GM20431 (cell line): ENCODE data around the gene MAGI3.
"Not testable (repeated sequence)": the region's sequence is repeated elsewhere in the genome, so short reads cannot be mapped to it uniquely, and the experiment has no call there.

ENCODE experiments used
- in situ Hi-C: fragments of 300-500 bp; cut with MseI, MboI; formaldehyde crosslinking; loops from one replicate; pipeline ENCODE4 v1.15.0; 2020; ENCODE audit warnings: low sequenced_read_pairs; ENCODE audit not compliant: unreplicated experiment

MAGI3 gene

DNA sequence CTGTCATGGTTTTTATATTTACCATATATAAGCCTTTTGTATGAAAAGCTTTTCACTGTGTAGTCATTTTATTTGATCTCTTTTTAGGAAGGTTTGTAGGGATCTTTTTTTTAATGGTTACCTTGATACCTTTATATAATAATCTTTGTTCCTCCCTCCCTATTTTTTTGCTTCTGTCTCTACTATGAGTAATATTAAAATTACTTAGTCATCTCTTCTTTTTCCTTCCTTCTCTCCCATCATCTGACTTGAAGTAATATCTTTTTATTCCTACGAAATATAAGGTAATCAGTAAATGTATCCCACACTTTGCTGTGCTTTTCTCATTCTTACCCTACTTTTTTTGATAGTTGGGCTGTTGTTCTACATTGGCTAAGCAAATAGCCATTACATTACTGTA, 161.4 kb downstream of the MAGI3 start:
- in situ Hi-C loops: no loop called here

- in situ Hi-C loops: no loop called here
Measured at GRCh38 chr1:113552244-113552643, 161.9 kb downstream of the MAGI3 start.

- in situ Hi-C loops: no loop called here
Measured at GRCh38 chr1:113557187-113557586, 166.9 kb downstream of the MAGI3 start.

- in situ Hi-C loops: no loop called here
Measured at GRCh38 chr1:113565621-113566020, 175.3 kb downstream of the MAGI3 start.

DNA sequence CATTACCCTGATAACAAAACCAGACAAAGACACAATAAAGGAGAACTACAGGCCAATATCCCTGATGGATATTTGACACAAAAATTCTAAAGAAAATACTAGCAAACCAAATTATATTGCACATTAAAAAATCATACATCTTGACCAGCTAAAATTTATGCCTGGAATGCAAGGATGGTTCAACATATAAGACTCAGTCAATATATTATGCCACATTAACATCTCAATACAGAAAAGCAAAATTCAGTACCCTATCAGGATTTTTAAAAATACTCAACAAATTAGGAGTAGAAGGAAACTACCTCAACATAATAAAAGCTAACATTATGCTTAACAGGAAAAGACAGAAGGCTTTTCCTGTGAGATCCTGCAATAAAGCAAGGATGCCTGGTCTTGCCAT, 177.1 kb downstream of the MAGI3 start:
- in situ Hi-C loops: no loop called here

DNA sequence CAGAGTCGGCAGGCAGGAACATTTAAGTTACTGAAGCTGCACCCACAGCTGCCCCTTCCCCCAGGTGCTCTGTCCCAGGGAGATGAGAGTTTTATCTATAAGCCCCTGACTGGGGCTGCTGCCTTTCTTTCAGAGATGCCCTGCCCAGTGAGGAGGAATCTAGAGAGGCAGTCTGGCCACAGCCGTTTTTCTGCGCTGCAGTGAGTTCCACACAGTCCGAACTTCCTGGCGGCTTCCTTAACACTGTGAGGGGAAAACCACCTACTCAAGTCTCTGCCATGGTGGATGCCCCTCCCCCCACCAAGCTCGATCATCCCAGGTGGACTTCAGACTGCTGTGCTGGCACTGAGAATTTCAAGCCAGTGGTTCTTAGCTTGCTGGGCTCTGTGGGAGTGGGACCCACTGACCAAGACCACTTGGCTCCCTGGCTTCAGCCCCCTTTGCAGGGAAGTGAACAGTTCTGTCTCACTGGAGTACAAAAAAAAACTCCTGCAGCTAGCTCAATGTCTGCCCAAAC, 185.5 kb downstream of the MAGI3 start:
- in situ Hi-C loops: not testable (repeated sequence)

GRCh38 chr1:113576271-113576670, 186.0 kb downstream of the MAGI3 start:
- in situ Hi-C loops: no loop called here

DNA sequence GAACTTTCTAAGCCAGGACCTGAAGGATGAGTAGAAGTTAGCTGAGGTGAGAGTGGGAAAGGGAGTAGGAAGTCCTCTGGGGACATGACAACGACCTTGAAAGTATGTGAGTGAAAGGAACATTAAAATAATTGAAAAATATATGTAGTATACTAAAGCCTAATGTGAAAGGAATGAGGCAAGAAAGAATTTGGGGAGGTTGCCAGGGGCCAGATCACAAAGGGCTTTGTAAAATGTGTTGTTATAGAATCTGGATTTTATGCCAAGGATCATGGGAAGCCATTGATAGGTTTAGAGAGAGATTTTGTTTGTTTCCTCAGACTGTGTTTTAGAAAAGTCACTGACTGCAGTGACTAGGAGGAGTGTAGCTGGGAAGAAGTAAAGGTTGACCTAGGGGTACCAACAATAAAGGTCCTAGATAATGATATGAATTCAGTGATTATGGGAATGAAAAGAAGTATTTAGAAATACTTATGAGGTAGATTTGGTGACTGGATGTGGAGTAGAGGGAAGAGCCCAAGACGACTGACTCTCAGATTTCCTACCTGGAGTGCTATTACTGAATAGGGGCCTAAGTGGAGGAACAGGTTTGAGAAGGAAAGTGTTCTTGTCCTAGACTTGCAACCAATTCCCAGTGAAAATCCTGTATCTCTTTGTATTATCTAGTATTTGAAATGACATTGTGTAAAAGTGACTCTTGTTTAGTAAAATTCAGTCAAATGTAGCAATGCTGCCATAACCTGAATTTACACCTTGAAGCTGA, 189.1 kb downstream of the MAGI3 start:
- in situ Hi-C loops: no loop called here

GRCh38 chr1:113581323-113581722, 191.0 kb downstream of the MAGI3 start:
- in situ Hi-C loops: no loop called here

DNA sequence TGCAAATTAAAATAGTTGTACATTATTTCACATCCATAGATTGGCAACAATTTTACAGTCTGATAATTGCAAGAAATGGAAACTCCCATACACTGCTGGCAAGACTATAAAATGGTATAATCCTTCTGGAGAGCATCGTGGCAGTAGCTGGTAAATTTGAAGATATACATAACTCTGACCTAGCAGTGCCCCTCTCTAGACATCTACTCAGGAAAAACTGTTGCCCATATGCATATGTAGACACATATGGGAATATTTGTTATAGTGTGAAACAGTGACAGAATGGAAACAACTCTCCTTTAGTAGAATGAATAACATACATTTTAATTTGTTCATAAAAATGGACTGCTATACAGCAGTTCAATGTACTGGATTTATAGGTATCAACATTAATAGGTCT, 191.8 kb downstream of the MAGI3 start:
- in situ Hi-C loops: no loop called here

DNA sequence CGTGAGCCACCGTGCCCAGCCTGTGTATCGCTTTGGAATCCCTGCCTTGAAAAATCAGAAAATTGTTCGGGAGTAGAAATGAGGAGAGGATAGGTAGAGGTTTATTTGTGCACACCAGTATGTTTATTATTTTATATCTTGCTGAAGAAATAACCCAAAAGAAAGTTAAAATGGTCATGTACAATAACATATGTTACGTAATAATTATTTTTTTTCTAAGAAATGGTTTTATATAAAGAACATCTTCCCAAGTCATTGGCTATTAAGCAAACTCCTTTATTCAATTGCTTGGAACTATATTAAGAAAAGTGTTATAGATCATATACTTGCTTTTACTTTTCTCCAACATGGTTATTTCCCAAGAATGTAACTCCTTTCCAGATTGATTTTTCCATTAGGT, 197.2 kb downstream of the MAGI3 start:
- in situ Hi-C loops: no loop called here

GRCh38 chr1:113592230-113592629, 201.9 kb downstream of the MAGI3 start:
- in situ Hi-C loops: no loop called here

GRCh38 chr1:113593550-113594297, 203.4 kb downstream of the MAGI3 start:
- in situ Hi-C loops: no loop called here

GRCh38 chr1:113604466-113604865, 214.2 kb downstream of the MAGI3 start:
- in situ Hi-C loops: not testable (repeated sequence)

DNA sequence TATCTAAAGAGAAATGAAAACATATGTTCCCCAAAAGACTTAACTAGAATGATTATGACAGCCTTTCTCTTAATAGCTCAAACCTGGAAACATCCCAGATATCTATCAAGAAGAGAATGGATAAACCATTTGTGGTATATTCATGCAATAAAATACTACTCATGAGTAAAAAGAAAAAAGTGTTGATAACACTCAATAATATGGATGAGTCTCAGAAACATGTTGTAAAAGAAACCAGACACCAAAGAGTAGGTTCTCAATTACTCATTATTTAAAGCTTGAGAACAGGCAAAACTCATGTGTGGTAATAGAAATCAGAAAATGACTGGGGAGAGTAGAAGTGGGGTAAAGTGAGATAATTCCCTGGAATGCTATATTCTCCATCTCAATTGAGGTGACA, 214.8 kb downstream of the MAGI3 start:
- in situ Hi-C loops: no loop called here

DNA sequence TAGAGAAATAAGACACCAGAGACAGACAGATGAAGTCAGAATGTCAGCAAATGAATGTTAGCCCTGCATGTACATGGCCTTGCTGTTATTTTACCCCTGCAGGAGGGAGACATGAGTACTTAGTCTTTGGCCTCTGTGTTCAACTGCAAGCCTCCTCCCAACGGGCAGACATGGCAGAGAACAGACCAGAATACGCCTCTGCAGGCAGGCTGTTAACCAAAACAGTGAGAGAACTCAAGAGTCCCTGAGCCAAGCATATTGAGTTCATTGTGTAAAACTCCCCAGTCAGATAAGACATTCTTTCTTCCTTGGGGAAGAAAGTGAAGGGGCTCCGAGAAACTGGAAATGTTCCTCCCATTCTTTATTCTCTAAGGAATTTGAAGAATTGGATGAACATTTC, 218.1 kb downstream of the MAGI3 start:
- in situ Hi-C loops: no loop called here

DNA sequence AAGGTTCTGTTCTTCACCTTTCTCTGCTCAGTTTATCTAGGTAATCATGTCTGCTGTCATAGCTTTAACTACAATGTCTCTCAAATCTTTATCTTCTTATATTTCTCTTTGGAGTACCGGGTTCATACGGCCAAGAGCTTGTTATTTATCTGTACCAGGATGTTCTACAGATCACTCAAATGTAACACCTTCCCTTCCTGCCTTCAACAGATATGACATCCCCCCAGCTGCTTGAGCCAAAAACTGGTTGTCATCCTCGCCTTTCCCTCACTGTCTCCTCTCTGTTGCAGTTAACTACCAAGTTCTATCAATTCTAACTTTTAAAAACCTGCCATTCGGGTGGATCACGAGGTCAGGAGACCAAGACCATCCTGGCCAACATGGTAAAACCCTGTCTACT, 220.1 kb downstream of the MAGI3 start:
- in situ Hi-C loops: no loop called here

GRCh38 chr1:113615425-113615824, 225.1 kb downstream of the MAGI3 start:
- in situ Hi-C loops: no loop called here

DNA sequence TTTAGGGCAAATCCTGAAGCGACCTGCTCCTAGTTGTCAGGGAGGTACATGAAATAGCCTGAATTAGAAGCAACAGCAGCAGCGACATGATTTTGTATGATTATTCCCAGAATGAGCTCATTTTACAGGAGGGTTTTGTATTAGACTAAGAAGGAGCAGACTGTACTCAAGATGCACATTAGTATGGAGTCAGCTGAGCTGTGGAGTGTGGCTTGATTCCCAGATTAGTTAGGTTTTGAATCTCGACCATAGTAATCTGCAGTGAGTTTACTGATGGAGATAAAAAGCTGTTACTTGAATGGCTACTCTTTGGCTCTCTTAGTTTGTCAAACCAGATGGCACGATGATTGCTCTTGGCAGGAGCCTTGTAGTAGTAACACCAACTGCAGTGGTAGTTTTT, 225.8 kb downstream of the MAGI3 start:
- in situ Hi-C loops: no loop called here

GRCh38 chr1:113617438-113618141, 227.3 kb downstream of the MAGI3 start:
- in situ Hi-C loops: no loop called here

DNA sequence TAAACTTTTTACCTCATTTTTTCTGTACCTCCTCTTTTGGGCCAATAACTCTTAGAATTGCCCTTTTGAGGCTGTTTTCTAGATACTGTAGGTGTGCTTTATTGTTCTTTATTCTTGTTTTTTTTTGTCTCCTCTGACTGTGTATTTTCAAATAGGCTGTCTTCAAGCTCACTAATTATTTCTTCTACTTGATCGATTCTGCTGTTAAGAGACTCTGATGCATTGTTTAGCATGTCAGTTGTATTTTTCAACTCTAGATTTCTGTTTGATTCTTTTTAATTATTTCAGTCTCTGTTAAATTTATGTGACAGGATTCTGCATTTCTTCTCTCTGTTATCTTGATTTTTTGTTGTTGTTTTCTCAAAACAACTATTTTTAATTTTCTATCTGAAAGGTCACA, 238.7 kb downstream of the MAGI3 start:
- in situ Hi-C loops: no loop called here
